Measurements from ENCODE around the gene PHC2.

DNA sequence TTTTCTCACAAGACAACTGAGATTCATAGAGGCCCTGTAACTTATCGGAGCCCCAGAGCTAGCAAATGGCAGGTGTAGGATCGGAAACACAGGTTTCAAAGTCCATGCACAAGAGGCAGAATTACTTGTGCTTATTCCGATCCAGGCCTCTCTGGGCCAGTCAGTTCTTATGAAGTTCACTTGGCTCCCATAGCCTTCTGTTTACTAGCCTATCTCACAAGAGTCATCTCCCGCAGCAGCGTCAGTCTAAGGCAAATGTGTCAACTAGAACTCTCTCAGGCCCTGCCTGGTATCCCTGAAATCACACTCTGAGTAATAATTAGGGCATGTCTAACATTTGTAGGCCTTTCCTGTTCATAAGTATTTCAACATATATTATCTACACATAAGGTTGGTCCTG, 43.3 kb downstream of the PHC2 start:
- no peak for TF ChIP-seq POLR2A (IDR thresholded peaks at IDR 0.05)
- TF ChIP-seq, protein P1, sequence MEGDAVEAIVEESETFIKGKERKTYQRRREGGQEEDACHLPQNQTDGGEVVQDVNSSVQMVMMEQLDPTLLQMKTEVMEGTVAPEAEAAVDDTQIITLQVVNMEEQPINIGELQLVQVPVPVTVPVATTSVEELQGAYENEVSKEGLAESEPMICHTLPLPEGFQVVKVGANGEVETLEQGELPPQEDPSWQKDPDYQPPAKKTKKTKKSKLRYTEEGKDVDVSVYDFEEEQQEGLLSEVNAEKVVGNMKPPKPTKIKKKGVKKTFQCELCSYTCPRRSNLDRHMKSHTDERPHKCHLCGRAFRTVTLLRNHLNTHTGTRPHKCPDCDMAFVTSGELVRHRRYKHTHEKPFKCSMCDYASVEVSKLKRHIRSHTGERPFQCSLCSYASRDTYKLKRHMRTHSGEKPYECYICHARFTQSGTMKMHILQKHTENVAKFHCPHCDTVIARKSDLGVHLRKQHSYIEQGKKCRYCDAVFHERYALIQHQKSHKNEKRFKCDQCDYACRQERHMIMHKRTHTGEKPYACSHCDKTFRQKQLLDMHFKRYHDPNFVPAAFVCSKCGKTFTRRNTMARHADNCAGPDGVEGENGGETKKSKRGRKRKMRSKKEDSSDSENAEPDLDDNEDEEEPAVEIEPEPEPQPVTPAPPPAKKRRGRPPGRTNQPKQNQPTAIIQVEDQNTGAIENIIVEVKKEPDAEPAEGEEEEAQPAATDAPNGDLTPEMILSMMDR (IDR thresholded peaks at IDR 0.05) = no peak

Data from lower leg skin (tissue), 3 donors.